Fibroblast of lung (primary cell): ENCODE data around the gene CHAT. TPM values are rescaled to one million over a fixed set of nuclear protein-coding genes. Genes with fewer than 3 reads are reported as not detected.

Experiments used
- DNase-seq, 2 donors: peaks; one replicate each; pipeline versions ENCODE4 v3.0.0 to v3.0.0-alpha.2; 2010; ENCODE audit warnings: low read depth in 2 of 2
- H2AFZ ChIP-seq: 2 replicates; pipeline ENCODE4 v1.5.1; 2012; ENCODE audit warnings: low read length, control low read depth, inconsistent platforms
- H3K27ac ChIP-seq: 2 replicates; pipeline ENCODE4 v1.5.1; 2011; ENCODE audit warnings: low read length, control low read depth; ENCODE audit not compliant: insufficient read depth
- H3K27me3 ChIP-seq: 2 replicates; pipeline ENCODE4 v1.5.1; 2011; ENCODE audit warnings: mild to moderate bottlenecking, low read length; ENCODE audit not compliant: control insufficient read depth, insufficient read depth
- H3K36me3 ChIP-seq: 2 replicates; pipeline ENCODE4 v1.5.1; 2011; ENCODE audit warnings: low read length; ENCODE audit not compliant: control insufficient read depth, insufficient read depth
- H3K4me1 ChIP-seq: 2 replicates; pipeline ENCODE4 v1.5.1; 2011; ENCODE audit warnings: low read length; ENCODE audit not compliant: control insufficient read depth, insufficient read depth; ENCODE audit errors: extremely low read depth
- H3K4me2 ChIP-seq: 2 replicates; pipeline ENCODE4 v1.5.1; 2011; ENCODE audit warnings: low read length, control low read depth; ENCODE audit not compliant: insufficient read depth; ENCODE audit errors: extremely low read depth
- H3K4me3 ChIP-seq, 4 experiments: fragments of 200-600 bp in 1 of 4; sonication (generic) in 1 of 4; replicated peaks in 1 of 4; 2 replicates each; pipeline ENCODE4 v1.5.1; 2011 to 2016; ENCODE audit warnings: low read length in 4 of 4, low read depth in 3 of 4, mild to moderate bottlenecking in 3 of 4, control low read depth in 2 of 4, inconsistent platforms in 1 of 4, mixed read lengths in 1 of 4; ENCODE audit not compliant: insufficient read depth in 1 of 4; ENCODE audit errors: control extremely low read depth in 1 of 4
- H3K79me2 ChIP-seq: 2 replicates; pipeline ENCODE4 v1.5.1; 2012; ENCODE audit warnings: mild to moderate bottlenecking, low read length, inconsistent platforms; ENCODE audit not compliant: control insufficient read depth, insufficient read depth
- H3K9ac ChIP-seq: 2 replicates; pipeline ENCODE4 v1.5.1; 2011; ENCODE audit warnings: mild to moderate bottlenecking, low read length, control low read depth; ENCODE audit not compliant: insufficient read depth
- H3K9me3 ChIP-seq: 2 replicates; pipeline ENCODE4 v1.5.1; 2012; ENCODE audit warnings: low read depth, low read length; ENCODE audit not compliant: control insufficient read depth, insufficient read depth
- H4K20me1 ChIP-seq: 2 replicates; pipeline ENCODE4 v1.5.1; 2011; ENCODE audit warnings: low read length; ENCODE audit not compliant: control insufficient read depth, insufficient read depth; ENCODE audit errors: extremely low read depth
- EZH2 ChIP-seq: IDR thresholded peaks from 2 replicates; pipeline ENCODE4 v1.5.1; 2012; ENCODE audit warnings: low read length, control low read depth, mild to moderate bottlenecking; ENCODE audit errors: missing control alignments
- polyA plus RNA-seq, 2 donors: library from polyadenylated mRNA; depleted of rRNA in 1 of 2; stranded (reverse) in 1 of 2; unstranded in 1 of 2; fragments of >200 nt; gene quantifications; 2 replicates each; pipeline ENCODE4 v1.2.1, GENCODE V29; 2011 to 2012; ENCODE audit warnings: missing spikeins in 1 of 2
- total RNA-seq: library from RNA; depleted of rRNA; stranded (reverse); fragments of >200 nt; gene quantifications from 2 replicates; pipeline ENCODE4 v1.2.1, GENCODE V29; 2014
- TF ChIP-seq, protein P1 (sequence below), 2 donors: IDR thresholded peaks in 1 of 2; conservative IDR thresholded peaks in 1 of 2; 1 replicate in 1 of 2; 2 replicates in 1 of 2; pipeline ENCODE4 v1.5.1; 2011 to 2012; ENCODE audit warnings: low read length in 2 of 2, control low read depth in 1 of 2, inconsistent platforms in 1 of 2, low read depth in 1 of 2, mild to moderate bottlenecking in 1 of 2

CHAT gene
- total and polyA plus RNA-seq, 2 donors (not counting 1 experiment from before 2014, with no cell fraction given), result not detected

DNA sequence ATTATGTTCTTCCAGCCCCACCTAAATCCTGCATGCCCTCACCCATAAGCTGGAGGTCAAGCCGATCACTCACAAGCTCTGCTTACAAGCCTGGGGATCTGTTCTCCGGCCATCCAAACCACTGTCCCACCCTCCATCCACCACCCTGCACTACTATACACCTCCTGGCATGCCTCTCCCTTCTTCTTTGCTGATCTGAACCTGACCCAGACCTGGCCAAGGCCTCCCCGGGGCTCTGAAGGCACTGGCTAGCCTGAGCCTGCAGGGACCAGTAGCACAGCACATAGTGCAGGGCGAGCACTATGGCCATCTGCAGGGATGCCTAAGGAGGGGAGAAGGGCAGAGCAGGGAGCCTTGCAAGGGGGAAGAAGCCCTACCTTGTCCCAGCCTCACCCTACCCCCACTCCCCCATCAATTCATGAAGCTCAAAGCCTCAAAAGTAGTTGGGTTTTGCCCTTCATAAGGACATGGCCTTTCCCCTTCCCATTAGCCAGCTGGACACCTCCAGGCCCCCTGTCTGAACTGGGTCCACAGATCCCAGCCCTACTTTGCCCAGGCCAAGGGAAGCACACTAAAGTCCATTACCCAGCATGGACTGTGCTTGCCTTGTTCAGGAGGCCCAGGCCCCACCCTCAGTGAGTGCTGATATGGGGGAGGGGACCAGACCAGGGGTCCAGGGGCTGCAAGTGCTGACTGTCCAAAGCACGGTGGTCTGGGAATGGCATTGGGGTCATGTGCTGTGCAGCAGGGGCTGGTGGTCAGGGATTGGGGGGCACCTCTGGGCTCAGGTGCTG, 29.6 kb downstream of the CHAT start:
- no peak for TF ChIP-seq EZH2
- TF ChIP-seq, protein P1, sequence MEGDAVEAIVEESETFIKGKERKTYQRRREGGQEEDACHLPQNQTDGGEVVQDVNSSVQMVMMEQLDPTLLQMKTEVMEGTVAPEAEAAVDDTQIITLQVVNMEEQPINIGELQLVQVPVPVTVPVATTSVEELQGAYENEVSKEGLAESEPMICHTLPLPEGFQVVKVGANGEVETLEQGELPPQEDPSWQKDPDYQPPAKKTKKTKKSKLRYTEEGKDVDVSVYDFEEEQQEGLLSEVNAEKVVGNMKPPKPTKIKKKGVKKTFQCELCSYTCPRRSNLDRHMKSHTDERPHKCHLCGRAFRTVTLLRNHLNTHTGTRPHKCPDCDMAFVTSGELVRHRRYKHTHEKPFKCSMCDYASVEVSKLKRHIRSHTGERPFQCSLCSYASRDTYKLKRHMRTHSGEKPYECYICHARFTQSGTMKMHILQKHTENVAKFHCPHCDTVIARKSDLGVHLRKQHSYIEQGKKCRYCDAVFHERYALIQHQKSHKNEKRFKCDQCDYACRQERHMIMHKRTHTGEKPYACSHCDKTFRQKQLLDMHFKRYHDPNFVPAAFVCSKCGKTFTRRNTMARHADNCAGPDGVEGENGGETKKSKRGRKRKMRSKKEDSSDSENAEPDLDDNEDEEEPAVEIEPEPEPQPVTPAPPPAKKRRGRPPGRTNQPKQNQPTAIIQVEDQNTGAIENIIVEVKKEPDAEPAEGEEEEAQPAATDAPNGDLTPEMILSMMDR (conservative IDR thresholded peaks at IDR 0.05 in 1 of 2, IDR thresholded peaks at IDR 0.05 in 1 of 2; ENCODE audit: low read depth in 1 of 2, low read length in 2 of 2), result no peak
- no peak for DNase-seq
- Histone ChIP-seq H3K4me1 (no peaks in the 10 kb centered on the region), H3K9ac (no peak overlapping the region), H4K20me1 (no peaks in the 10 kb centered on the region), H3K9me3 (no peaks in the 10 kb centered on the region), H3K4me3 (no peak overlapping the region), H3K27me3 (peaks cover 3% of the 10 kb centered on the region), H3K27ac (no peak overlapping the region), H3K79me2 (no peaks in the 10 kb centered on the region), H3K4me2 (no peak overlapping the region), H3K36me3 (no peaks in the 10 kb centered on the region), H2AFZ (no peak overlapping the region)

GRCh38 chr10:49644035-49644646, 30.3 kb downstream of the CHAT start:
- no peak for DNase-seq
- Histone ChIP-seq H3K9me3 (no peaks in the 10 kb centered on the region), H4K20me1 (no peaks in the 10 kb centered on the region), H3K4me1 (no peaks in the 10 kb centered on the region), H3K9ac (no peak overlapping the region), H3K4me3 (no peak overlapping the region), H3K27me3 (peaks cover 3% of the 10 kb centered on the region), H3K36me3 (no peaks in the 10 kb centered on the region), H2AFZ (no peak overlapping the region), H3K79me2 (no peaks in the 10 kb centered on the region), H3K27ac (no peak overlapping the region), H3K4me2 (no peak overlapping the region)
- TF ChIP-seq, protein P1 (conservative IDR thresholded peaks at IDR 0.05 in 1 of 2, IDR thresholded peaks at IDR 0.05 in 1 of 2; ENCODE audit: low read depth in 1 of 2, low read length in 2 of 2), result no peak
- TF ChIP-seq EZH2, result no peak

DNA sequence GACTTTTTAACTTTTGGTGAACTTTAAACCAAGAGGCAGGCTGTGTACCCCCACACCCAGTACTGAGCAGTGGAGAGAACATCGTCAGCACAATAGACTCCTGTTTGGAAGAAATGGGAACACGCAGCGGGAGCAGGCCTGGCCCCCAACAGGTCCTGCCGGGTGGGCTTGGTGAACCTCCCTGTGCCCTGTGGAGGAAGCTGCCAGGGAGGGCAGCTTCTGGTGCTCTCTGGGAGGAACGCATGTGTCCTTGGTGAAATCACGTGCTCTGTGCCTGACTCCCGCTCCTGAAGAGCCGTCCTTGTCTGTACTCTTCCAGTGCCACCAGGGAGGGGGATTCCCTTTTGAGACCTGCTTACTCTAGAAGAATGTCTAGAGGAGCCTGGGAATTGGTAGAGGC, 31.6 kb downstream of the CHAT start:
- Histone ChIP-seq H3K9me3 (no peaks in the 10 kb centered on the region), H3K4me2 (no peak overlapping the region), H3K27ac (no peak overlapping the region), H4K20me1 (no peaks in the 10 kb centered on the region), H2AFZ (no peak overlapping the region), H3K36me3 (no peaks in the 10 kb centered on the region), H3K79me2 (no peaks in the 10 kb centered on the region), H3K4me3 (no peak overlapping the region), H3K27me3 (no peaks in the 10 kb centered on the region), H3K9ac (no peak overlapping the region), H3K4me1 (no peaks in the 10 kb centered on the region)
- no peak for TF ChIP-seq EZH2
- no peak for DNase-seq
